ENCODE data around the gene ZNF300.
A peak's percentile ranks its signal among the peaks of the same experiment; 100 is the strongest.
"Not testable (repeated sequence)": the region's sequence is repeated elsewhere in the genome, so short reads cannot be mapped to it uniquely, and the experiment has no call there.

Gene ZNF300

DNA sequence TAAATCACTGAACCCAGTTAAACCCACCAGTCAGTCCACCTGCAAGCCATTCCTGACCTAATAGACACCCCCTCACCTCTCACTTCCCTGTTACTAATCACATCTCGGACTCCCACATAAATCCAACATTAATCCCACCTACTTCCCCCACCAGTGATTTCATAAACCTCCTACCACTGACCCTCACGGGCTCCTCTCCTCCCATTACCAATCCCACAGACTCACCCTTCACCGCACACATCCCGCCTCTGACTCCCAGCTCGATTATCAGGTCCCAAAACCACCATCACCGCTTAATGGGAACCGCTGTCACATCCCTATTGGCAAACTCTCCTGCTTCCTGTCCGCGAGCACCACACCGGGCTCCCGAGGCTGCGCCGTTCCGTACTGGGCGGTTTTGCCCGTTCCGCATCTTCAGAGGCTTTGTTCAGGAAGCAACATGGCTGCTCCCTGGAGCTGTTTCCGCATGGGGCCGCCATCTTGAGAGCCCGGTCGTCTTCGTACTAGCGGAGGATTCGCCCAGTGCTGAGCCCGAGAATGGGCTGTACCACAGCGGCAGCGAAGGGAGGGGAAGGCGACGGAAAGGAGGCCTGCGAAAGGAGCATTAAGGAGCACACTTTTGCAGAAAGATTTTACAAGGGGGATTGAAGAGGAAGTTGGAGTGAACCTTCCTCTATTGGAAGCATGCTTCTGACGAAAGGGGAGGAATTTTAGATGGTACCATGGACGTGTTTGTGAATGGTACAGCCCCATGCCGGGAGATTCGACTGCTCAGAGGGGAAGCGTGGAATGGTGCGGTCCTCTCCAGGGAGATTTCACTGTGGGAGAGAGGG, at the start of gene ZNF300:
Gene ZNF300, minus strand, starts transcription at position 502 of the 833 bp plus-strand sequence. CDS start 1,825 bp downstream, outside the sequence.
- peak; percentile 26 to 34 for DNase-seq (ENCODE audit: low read depth in 2 of 2)

DNA sequence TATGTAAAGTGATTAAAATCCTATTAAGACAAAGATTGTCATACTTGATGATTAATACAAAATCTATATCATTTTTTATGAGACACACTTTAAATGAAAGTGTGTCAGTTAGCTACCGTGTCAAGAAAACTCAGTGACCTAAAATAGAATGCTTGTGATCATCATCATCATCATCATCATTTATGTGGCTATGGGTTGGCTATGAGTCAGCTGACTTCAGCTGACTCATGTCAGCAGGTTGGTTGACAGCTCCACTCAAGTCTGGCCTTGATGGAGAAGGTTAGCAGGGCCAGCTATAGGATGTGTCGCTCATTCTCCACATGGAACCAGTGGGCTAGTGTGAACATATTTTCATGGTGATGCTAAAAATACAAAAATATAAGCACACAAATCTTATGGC, 43.8 kb upstream of the ZNF300 start:
- DNase-seq (ENCODE audit: low read depth in 2 of 2) = no peak

GRCh38 chr5:150946351-150946905, 41.6 kb upstream of the ZNF300 start:
- DNase-seq (ENCODE audit: low read depth in 2 of 2) = no peak

- no peak for DNase-seq (ENCODE audit: low read depth in 2 of 2)
Measured at GRCh38 chr5:150945947-150946346, 41.2 kb upstream of the ZNF300 start.

GRCh38 chr5:150945486-150945885, 40.7 kb upstream of the ZNF300 start:
- no peak for DNase-seq (ENCODE audit: low read depth in 2 of 2)

DNA sequence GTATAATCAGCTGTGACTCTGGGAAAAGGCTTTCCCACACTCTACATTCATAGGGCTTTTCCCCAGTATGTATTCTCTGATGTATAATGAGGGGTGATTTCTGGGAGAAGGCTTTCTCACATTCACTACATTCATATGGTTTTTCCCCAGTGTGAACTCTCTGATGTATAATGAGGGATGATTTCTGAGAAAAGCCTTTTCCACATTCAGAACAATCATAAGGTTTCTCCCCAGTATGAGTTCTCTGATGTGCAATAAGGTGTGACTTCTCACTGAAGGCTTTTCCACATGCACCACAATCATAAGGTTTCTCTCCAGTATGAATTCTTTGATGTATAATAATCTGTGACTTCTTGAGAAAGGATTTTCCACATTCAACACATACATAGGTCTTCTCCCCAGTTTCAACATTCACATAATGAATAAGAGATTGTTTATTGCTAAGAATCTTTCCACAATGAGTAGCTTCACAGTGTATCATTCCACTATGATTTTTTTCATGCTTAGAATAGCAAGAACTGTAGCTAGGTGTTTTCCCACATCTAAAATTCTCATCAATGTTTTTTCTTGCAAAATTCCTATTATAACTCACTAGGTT, 26.7 kb upstream of the ZNF300 start:
- DNase-seq (ENCODE audit: low read depth in 2 of 2) = no peak

GRCh38 chr5:150918613-150919012, 13.8 kb upstream of the ZNF300 start:
- DNase-seq (ENCODE audit: low read depth in 2 of 2) = no peak

- DNase-seq (ENCODE audit: low read depth in 2 of 2) = no peak
Measured at GRCh38 chr5:150912312-150912814, 7.6 kb upstream of the ZNF300 start.

DNA sequence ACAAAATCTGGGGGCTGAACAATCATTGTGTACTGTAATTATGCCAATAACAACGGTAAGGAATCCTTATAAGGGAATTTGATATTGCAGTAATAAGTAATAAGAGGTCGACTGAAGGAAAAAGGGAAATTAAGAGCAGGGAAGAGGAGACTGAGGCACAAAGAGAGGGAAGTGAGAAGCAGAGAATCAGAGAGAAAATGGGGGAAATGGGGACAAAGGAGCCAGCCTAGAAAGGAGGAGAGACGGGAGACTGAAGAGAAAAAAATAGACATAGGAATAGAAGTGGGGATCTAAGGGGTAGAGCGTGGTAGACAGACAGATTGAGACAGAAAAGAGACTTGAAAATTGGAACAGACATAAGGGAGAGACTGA, 518 bp upstream of the ZNF300 start:
- no peak for DNase-seq (ENCODE audit: low read depth in 2 of 2)

- DNase-seq (ENCODE audit: low read depth in 2 of 2) = no peak
Measured at GRCh38 chr5:150901446-150901845, 3.3 kb downstream of the ZNF300 start.

DNA sequence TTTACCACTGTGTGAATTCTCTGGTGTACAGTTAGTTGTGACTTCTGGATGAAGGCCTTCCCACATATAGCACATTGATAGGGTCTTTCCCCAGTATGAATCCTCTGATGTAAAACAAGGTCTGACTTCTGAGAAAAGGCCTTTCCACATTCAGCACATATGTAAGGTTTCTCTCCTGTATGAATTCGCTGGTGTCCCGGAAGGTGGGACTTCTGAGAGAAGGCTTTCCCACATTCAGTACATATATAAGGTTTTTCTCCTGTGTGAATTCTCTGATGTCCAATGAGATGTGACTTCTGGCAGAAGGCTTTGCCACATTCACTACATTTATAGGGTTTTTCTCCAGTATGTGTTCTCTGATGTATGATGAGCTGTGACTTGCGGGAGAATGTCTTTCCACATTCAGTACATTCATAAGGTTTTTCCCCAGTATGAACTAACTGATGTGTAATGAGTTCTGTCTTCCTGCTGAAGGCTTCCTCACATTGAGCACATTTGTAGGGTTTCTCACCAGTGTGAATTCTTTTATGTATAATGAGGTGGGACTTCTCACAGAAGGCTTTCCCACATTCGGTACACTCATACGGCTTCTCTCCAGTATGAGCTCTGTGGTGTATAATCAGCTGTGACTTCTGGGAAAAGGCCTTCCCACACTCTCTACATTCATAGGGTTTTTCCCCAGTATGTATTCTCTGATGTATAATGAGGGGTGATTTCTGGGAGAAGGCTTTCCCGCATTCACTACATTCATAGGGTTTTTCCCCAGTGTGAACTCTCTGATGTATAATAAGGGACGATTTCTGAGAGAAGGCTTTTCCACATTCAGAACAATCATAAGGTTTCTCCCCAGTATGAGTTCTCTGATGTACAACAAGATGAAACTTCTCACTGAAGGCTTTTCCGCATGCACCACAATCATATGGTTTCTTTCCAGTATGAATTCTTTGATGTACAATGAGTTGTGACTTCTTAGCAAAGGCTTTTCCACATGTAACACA, 9.1 kb downstream of the ZNF300 start:
- no peak for DNase-seq (ENCODE audit: low read depth in 2 of 2)

DNA sequence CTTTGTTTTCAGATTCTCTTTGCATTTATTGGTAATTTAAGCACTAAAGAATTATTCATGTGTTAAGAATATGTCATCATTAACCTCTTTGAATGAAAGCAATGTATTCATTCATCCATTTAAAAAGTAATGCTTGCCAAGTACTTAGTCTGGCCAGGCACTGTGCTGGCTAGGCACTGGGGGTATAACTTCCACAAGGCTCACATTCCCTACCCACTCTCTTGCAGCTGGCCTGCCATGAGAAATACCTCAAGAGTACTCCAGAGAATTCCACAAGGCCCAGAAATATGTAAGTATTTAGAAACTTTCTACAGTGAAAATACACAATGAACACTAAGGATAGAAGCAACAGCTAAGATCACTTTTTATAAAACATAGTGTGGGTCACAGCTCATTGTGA, 25.4 kb downstream of the ZNF300 start:
- DNase-seq (ENCODE audit: low read depth in 2 of 2) = no peak

GRCh38 chr5:150862070-150862469, 42.7 kb downstream of the ZNF300 start:
- no peak for DNase-seq (ENCODE audit: low read depth in 2 of 2)

DNA sequence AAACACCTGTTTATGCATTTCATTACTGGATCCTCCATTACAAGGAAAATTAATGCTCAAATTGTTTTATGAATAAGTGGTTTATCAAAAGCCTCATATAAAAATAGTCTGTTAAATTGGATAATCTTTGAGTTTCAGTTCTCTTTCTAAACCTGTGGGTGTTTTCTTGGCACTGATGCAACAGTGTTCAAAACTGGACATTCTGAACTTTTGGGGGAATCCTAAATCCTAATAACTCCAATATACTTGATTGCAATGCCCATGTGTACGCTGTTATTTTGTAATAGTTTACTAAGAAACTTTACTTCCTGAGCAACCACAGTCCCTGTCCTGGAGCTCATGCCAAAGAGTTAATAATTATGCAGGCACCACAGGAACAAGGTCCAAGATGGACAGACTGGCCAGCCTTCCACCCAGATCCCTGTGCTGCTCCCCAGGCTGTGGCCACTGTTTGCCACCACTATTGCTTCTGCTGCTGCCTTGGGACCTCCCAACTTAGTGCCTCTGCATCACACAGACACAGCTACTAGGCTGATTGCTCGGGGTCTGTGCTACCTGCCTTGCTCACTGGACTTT, 44.4 kb downstream of the ZNF300 start:
- DNase-seq (ENCODE audit: low read depth in 2 of 2) = no peak

GRCh38 chr5:150856700-150857099, 48.1 kb downstream of the ZNF300 start:
- not testable (repeated sequence) for DNase-seq (ENCODE audit: low read depth in 2 of 2)

GRCh38 chr5:150853561-150853960, 51.2 kb downstream of the ZNF300 start:
- DNase-seq (ENCODE audit: low read depth in 2 of 2) = no peak

GRCh38 chr5:150851039-150851438, 53.7 kb downstream of the ZNF300 start:
- DNase-seq (ENCODE audit: low read depth in 2 of 2) = no peak

DNA sequence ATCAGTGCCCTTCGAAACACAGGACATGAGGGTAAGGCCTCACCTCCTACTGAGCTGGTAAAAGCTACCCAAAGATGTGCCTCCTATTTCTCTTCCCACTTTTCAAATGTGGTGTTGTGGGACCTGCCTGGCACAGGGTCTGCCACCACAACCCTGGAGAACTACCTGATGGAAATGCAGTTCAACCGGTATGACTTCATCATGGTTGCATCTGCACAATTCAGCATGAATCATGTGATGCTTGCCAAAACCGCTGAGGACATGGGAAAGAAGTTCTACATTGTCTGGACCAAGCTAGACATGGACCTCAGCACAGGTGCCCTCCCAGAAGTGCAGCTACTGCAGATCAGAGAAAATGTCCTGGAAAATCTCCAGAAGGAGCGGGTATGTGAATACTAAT, 56.5 kb downstream of the ZNF300 start:
- DNase-seq (ENCODE audit: low read depth in 2 of 2) = no peak

DNA sequence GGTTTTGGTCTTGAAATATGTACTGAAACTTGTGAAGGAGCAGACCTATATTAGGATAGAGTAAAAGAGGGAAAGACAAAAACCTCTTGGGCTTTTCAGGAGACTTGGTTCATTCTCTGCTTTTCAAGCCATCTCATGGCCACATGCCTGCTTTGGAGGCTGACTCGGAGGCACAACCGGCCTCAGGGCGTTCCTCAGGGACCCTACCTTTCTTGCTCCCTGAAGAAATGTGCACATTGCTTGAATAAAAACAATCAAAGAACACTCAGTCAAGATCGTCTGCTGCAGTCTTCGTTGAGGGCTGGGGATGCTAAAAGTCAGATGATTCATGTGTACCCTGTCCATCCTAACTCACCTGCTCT, 57.5 kb downstream of the ZNF300 start:
- no peak for DNase-seq (ENCODE audit: low read depth in 2 of 2)

- DNase-seq (ENCODE audit: low read depth in 2 of 2) = peak in 1 of 2 donors; percentile 17
Measured at GRCh38 chr5:150846654-150847333, 58.0 kb downstream of the ZNF300 start.

DNA sequence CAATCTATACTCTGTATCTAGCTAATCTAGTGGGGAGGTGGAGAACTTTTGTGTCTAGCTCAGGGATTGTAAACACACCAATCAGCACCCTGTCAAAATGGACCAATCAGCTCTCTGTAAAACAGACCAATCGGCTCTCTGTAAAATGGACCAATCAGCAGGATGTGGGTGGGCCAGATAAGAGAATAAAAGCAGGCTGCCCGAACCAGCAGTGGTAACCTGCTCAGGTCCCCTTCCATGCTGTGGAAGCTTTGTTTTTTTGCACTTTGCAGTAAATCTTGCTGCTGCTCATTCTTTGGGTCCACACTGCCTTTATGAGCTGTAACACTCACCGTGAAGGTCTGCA, 58.5 kb downstream of the ZNF300 start, which contains the start of gene IRGM:
Gene IRGM, plus strand, starts transcription at position 214 of the 346 bp plus-strand sequence. CDS start 1,603 bp downstream, outside the sequence.
- not testable (repeated sequence) for DNase-seq (ENCODE audit: low read depth in 2 of 2)

Data from stimulated activated CD8-positive, alpha-beta memory T cell treated with anti-CD3 and anti-CD28 coated beads, Interleukin-2, amount 100 ng/mL, for 1 hour (primary cell).